Measurements from ENCODE around the gene PROB1.
A peak's percentile ranks its signal among the peaks of the same experiment; 100 is the strongest.
"Not testable (repeated sequence)": the region's sequence is repeated elsewhere in the genome, so short reads cannot be mapped to it uniquely, and the experiment has no call there.

Gene PROB1

DNA sequence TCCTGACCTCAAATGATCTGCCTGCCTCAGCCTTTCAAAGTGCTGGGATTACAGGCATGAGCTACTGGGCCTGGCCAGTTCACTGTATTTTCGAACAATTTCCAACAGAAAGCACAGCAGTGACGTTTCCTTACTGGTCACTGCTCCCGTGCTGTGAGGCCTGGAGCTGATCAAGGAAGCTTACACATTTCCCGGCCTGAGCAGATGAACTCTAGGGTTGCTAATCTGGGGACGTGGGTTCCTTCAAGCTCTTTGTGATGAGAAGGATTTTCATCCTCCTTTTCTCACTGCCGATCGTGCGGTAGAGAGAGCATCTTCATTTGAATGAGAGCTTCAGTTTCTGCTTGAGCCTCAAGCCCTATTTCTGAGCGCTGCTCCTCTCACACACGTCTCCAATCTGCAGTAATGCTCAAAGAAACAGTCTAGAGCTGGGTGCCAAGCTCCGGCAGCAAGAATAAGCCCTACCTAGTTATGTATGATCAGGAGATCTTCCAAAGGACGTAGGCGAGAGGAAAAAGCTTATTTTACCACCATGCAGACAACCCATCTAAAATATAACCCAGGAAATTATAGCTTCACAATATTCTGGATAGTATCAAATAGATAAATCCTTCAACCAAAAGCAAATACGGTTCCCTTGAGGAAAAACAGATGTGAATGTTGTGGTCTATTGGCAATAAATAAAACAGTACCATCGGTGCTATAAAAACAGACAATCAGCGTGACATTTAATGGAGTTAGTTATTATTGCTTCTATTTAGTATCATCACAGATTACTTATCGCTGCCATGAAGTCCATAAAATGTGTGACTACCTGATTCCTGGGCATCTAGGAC lies 16.3 kb upstream of the PROB1 start:
- no peak for DNase-seq

DNA sequence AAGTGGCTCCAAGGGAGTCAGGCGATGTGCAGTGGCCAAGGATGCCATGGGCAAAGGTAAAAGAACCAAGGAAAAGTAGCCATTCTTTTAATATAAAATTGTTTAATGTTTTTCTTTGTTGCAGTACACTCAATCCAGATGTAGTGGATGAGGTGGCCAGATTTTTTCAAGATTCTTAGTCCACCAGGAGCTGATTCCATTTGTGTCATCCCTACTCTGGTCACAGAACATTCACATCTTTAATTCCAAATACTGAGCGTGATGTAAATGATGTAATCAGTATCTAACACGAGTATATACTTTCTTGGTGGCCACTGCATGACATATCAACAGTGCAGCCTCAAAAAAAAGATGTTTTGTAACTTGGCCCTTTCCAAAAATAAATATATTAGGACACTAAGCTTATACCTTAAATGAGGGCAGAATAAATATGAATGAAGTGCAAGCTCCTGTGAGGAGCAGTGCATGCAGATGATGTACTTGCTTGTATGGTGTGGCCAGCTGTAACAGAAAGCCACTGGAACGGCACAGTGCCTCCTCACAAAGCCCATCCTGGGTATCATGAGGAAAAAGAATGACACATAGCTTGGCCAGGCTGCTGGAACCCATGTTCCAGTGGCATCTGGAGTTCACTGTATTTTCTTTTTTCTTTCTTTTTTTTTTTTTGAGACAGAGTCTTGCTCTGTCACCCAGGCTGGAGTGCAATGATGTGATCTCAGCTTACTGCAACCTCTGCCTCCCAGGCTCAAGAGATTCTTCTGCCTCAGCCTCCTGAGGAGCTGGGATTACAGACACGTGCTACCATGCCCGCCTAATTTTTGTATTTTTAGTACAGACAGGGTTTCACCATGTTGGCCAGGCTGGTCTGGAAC lies 15.5 kb upstream of the PROB1 start:
- DNase-seq: no peak

DNA sequence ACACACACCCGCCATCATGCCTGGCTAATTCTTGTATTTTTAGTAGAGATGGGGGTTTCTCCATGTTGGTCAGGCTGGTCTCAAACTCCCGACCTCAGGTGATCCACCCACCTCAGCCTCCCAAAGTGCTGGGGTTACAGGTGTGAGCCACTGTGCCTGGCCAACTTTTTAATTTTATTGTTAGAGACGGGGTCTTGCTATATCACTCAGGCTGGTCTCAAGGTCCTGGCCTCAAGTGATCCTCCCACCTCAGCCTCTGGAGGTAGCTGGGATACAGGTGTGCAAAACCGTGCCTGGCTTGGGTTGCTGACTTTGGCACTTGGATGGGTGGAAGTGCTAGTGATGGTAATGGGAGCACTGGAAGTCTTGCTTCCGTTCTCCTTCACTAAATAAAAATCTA lies 14.2 kb upstream of the PROB1 start:
- not testable (repeated sequence) for DNase-seq

GRCh38 chr5:139408191-139408590 lies 13.3 kb upstream of the PROB1 start:
- no peak for DNase-seq

DNA sequence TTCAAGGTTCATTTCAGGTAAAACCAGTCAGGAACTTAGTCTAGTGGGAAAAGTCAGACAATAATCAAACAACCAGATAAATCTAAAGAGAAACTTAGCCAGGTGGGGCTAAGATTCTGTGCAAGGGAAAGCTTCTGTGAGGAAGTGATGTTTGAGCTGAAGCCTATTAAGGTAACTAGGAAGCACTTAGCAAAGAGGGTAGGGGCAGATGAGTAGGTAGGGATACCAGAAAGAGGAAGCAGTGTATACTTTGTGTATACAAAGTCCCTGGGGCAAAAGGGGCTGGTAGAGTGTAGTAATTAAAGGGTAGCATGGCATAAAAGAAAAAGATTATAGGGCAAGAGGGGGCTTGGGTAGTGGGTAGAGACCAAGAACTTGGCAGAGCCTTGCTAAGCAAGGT lies 12.6 kb upstream of the PROB1 start:
- DNase-seq: peak; percentile 32

- no peak for DNase-seq
Observed at GRCh38 chr5:139406963-139407362, 12.1 kb upstream of the PROB1 start.

DNA sequence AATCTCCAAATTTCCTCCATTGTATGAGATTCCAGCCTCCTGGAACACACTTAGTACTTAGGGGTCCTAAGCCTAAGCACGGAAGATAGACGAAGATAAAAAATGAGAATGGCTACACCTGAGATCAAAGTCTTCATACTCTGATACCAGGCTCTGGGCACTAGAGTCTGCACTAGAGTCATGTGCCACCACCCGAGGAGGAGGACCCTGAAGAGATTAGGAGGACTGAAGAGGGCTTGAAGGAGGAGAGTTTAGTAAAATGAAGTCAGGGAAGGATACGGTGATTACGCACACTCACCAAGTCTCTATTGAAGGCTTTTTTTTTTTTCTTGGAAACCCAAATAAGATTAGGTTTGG lies 9.6 kb upstream of the PROB1 start:
- DNase-seq: no peak

DNA sequence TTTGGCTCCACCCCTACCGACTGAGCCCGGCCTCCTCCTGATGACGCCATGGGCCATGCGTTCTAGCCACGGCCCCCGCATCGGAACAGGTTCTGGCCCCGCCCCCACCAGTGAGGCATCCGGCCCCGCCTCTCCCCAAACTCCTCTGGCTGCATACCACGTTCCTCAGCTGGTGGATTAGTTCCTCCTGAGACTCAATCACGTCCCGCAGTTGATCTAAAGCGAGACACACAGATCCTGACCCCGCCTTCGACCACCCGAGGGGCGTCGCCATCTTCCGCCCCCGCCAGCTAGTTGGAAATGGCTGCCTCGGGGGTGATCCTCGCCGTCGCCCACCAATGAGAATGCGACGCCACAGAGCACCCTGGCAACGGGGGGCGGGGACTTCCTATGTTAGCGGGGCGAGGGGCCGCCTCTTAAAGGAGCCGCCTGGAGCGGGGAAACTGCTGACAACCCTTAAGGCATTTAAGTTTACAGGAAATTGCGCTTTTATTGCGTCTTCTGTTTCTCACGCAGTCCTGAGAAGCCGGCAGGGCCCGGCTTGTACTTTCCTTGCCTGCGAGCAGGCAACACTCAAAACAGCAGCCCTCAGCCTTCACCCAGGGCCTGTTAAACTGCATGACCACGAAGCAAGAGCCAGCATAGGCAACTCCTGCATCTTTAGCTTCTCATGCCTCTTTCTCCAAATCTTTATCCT lies 9.0 kb upstream of the PROB1 start, which contains the start of gene SPATA24:
Gene SPATA24 (minus strand): TSS at position 303 of the 697 bp plus-strand sequence. CDS start 29 bp downstream, at position 274.
- peak; percentile 89 for DNase-seq

DNA sequence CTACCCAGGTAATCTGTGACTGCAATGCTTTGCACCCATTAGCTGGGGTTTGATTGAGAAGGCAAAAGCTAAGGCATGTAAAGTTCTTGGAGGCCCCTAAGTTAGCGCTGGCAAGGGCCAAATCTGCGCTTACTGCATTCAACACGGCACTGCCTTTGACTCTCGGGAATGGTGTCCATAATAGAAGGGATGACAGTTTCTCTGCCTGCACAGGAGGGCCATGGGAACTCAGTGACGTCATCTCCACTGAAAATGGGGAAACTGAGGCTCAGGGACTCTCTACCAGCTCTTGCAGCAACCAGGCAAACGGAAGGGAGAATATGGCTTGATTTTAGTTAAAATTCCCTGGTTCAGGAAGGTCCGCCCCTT lies 8.5 kb upstream of the PROB1 start:
- no peak for DNase-seq

- DNase-seq: no peak
Observed at GRCh38 chr5:139402561-139403158, 7.8 kb upstream of the PROB1 start.

DNA sequence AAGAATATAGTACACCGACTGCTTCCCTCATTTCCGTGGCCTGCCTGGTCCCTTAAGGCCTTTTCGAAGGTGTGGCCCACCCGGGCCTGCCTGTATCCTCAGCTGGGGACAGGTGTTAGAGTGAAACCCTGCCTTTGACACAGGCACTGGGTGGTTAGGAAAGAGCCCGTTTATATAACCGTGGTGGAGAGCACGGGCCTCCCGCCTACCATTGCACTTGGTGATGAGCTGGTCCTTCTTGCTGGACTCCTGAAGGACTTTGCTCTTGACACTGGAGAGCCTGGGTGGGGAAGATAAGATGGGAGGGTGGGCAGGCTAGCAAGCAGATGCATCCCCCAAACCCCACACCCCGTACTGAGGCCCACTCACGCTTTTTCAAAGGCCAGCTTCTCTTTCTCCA lies 6.6 kb upstream of the PROB1 start:
- DNase-seq: no peak

DNA sequence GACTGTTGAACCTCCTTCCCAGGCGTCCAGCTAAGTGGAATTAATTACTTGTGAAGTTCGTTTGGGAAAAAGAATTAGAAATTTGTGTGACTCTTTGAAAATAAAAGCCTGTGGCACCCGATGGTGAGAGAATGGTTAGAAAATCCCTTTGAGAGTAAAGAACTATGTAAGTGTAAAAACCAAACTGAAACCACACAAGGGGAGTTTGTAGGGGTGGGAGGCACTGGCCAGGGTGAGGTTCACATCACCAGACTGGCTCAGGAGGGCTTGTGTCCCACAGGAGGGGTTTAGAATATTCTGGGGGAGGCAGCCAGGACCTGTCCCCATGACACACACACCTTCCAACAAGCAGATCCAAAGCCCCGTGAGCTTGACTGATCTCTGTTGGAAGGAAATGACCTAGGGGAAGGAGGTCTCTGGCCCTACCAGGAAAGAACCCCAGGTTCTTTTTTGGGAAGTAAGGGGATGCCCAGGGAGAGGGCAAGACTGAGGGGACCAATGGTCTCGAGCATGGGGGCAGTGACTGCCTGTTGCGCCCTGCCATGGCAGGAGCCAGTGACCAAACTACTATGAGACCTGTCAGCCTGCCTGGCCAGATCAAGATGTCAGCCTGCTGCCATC lies 4.7 kb upstream of the PROB1 start:
- DNase-seq: no peak

DNA sequence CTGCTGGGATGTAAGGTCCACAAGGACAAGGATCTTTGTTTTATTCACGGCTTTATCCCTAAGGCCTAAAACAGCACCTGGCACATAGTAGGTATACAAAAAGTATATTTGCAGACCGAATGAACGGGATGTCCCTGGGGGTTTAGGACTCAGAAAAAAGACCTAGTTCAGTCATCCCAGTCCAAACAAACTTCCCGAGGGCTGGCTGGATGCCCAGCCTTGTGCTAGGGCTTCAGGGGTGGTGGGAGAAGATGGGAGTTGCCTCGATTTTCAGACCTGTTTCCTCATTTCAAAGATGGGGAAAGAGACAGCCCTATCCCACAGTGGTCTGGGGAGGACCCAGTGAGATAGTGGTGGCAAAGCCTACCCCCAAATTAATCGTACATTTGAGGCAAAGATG lies 3.0 kb upstream of the PROB1 start:
- DNase-seq: no peak

DNA sequence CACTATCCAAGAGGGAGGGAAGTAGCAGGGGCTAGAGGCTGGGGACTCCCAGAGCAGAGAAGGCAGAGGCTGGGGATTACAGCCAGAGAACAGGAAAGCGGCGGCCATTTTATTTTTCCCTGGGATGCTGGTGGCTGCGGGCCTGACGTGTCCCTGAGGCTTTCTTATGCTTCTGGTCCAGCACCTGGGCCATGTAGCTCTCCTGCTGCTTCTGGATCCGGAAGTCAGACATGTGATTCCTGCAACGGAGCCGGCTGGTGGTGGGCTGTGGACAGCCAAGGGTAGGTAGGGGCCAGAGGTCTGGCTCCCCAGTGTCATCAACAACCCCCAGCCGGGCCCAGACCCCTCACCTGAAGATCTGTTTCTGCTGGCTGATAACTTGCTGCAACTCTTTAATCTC lies 1.8 kb upstream of the PROB1 start:
- no peak for DNase-seq

DNA sequence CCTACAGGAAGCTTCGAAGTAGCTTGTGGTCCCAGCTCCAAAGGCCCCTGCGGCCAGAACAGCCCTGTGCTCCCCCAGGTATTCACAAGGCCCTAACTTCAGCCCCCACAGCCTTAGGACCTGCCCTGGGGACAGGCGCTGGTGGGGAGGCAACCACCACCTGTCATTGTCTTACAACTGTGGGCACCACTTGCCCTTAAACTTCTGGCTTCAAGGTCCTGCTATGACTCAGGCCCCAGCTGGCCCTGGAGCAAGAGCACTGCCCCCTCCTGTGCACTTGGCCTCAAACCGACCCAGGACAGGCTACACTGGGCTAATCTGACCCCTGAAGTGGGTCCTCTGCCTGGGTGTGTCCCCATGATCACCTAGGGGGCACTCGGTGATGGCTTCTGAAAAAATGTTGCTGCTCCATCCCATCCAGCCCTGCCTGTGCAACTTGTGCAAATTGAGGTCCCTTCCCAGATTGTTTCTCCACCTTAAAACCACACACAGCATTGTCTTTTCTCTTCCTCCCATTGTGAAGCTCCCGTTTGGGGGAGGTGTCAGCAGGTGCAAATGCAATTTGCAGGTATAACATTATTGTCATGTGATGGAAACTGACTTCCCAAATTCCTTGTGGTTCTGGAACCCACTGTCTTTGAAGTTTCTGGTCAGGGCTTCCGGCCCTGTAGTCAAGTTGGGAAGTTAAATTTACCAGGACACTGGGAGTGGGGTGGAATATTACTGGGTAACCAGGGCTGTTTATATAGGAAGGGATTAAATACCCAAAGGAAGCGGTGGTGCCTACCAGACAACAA lies 1.1 kb upstream of the PROB1 start:
- DNase-seq: no peak

DNA sequence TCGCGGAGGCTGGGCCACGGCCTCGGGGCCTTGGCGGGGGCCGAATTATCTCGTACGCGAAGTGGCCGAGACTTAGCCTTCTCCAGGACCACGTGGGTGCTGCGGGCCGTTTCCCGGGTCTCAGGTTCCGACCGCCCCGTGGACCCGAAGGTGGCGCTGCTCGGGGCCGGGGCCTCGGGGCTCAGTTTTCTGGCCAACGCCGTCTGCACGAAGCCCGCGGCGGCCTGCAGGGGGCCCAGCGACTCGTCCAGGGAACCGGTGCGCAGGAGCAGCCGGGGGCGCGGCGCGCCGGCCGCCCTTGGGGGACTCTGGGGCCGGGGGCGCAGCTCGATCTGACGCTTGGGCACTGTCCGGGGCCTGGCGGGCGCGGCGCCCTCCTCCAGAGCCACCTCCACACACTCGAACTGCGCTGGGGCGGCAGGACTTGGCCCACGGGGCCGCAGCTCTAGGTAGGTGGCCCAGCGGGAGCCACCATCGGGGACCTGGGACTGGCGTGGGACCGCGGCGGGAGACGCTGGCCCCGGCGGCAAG lies 716 bp downstream of the PROB1 start:
- DNase-seq: peak; percentile 14

GRCh38 chr5:139393497-139394122 lies 1.3 kb downstream of the PROB1 start:
- no peak for DNase-seq

DNA sequence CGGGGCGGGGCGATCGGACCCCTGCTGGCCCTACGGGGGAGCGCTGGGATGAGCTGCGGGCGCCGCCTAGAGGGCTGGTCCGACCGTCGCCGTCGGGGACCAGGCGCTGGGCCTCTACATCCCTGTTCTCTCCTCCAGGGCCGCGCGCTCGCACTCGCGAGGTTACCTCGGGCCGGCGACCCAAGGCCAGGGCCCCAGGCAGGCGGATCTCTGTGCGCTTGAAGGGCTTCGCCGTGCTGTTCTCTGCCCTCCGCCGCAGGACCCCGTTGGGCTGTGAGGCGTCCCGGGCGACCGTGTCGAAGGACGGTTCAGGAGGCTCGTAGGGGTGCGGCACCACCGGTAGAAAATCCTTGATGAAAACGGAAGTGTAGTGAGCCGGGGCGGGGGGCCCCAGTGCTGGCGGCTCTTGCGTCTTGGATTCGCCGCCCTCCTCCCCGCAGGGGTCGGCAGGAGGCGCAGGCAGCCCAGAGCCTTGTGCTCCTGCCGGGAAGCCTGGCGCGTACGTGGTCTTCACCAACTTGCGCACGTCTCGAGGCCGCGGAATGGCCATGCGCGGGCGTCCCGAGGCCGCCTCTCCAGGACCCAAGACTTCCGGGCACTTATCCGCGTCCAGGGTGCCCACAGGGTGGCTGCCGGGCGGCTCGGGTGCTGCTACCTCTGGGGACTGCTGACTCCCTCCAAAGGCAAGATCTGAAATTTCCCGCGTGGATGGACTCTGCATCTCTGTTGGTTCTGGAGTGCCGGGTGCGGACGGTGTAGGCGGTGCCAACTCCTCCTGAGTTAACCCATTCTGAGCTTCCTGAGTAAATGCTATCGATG lies 2.0 kb downstream of the PROB1 start:
- no peak for DNase-seq

DNA sequence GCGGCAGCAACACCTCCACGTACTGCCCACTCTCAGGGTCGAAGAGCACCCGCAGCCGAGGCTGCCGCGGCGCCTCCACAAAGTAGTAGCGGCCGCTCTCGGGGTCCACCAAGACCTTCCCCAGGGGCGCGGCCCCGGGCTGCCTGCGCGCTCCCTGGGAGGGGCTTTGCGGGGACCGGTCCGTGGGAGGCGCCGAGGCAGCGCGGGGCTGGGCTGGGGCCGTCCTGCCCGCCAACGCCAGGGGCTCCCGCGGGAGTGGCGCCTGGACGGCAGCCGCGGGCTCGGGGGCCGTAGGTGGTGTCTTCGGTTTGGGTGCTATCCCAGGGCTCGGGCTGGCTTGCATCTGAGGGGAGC lies 2.6 kb downstream of the PROB1 start:
- no peak for DNase-seq

Data from NCI-H2171 treated with DMSO at 0.1 percent for 48 hours (cell line).